ENCODE results near the gene LMBR1. TPM values are rescaled to one million over a fixed set of nuclear protein-coding genes. Genes with fewer than 3 reads are reported as not detected.

LMBR1 gene
- total and polyA plus RNA-seq, 2 of the 13 experiments (the other 11 are each of a cell fraction or from before 2014, with no cell fraction given): 20.9 to 39.6 TPM

DNA sequence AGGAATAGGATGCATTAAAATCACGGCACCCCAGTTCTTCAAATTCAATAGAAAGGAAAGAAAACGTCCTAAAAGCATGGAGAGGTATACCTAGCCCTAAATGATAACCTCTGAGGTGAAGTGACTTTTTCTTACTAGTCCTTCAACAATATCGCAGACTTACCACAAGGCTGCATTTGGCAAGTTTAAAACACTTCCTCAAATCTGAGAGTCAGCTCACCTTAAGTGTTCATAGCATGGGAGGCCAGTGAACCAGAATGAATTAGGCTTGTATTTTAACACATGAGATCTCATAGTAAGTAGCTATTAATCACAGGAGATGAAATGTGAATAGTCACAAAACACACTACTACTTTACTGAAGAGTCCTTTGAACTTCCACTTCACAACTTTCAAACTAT, 128.2 kb downstream of the LMBR1 start:
- H3K9me3 ChIP-seq (ENCODE audit: low read length): peaks cover 4% of the 10 kb centered on the region; the same call in 1 of the 2 replicates
- H3K79me2 ChIP-seq (ENCODE audit: insufficient read depth, low read length): no peaks in the 10 kb centered on the region
- 98% methylated on average over 3 of the region's 3 CpGs for WGBS (ENCODE audit: low lambda C conversion rate)
- peaks cover 0 to 10% of the 10 kb centered on the region in 2 experiments; a peak in 2 of 5 replicates for H3K36me3 ChIP-seq (replicated peaks in 1 of 2; ENCODE audit: control insufficient read depth in 1 of 2, insufficient read depth in 2 of 2, low read length in 2 of 2)
- CTCF ChIA-PET (ENCODE audit: low intra/inter-chr PET ratio, low total read pairs): interaction anchor here (1.5 kb wide), 1 partner anchor 115 kb away, joined by 9 read pairs; no protein-coding TSS in a partner anchor
- POLR2A ChIA-PET: no interaction called here
- peaks cover 14% of the 10 kb centered on the region for H3K4me1 ChIP-seq (ENCODE audit: insufficient read depth, low read length)
- no peak overlapping the region for H3K9ac ChIP-seq (ENCODE audit: insufficient read depth, low read depth, low read length)
- DNase-seq (ENCODE audit: low spot score): no peak
- no peak overlapping the region for H3K27ac ChIP-seq (ENCODE audit: extremely low read length, insufficient read depth, low read length)
- in situ Hi-C loops (cut with HindIII; ENCODE audit: extremely low pct_ligation_motif_present, low pct_unique_long_range_greater_than_20kb): loop anchor here (10.0 kb wide), 1 partner anchor 110 kb away; no protein-coding TSS in a partner anchor
- TF ChIP-seq ZNF503 (CRISPR knock-in tag; IDR thresholded peaks at IDR 0.05) (no peak), HNRNPL (IDR thresholded peaks at IDR 0.05; ENCODE audit: low read depth, low read length) (no peak), ZNF549 (CRISPR knock-in tag; IDR thresholded peaks at IDR 0.05) (no peak), ZSCAN20 (CRISPR knock-in tag; IDR thresholded peaks at IDR 0.05; ENCODE audit: borderline replicate concordance) (no peak)
- FAIRE-seq: no peak
- ATAC-seq: no peak
- H3K27me3 ChIP-seq (ENCODE audit: control insufficient read depth in 1 of 2, insufficient read depth in 2 of 2, low read length in 2 of 2): no peaks in the 10 kb centered on the region
- no peak overlapping the region for H3K4me3 ChIP-seq (replicated peaks in 1 of 3; ENCODE audit: insufficient read depth in 1 of 3, low read depth in 2 of 3, low read length in 3 of 3)
- no peaks in the 10 kb centered on the region for H4K20me1 ChIP-seq (ENCODE audit: insufficient read depth, low read length)
- H3K4me2 ChIP-seq (ENCODE audit: low read depth, low read length): no peak overlapping the region
- intact Hi-C loops (cut with micrococcal nuclease; ENCODE audit: unreplicated experiment): loop anchor here (1.0 to 5.0 kb wide), 4 partner anchors 97 to 290 kb away; no protein-coding TSS in a partner anchor
- BruUV-seq (replicated peaks): no TSS peak
- no peak overlapping the region for H2AFZ ChIP-seq (ENCODE audit: low read length)

DNA sequence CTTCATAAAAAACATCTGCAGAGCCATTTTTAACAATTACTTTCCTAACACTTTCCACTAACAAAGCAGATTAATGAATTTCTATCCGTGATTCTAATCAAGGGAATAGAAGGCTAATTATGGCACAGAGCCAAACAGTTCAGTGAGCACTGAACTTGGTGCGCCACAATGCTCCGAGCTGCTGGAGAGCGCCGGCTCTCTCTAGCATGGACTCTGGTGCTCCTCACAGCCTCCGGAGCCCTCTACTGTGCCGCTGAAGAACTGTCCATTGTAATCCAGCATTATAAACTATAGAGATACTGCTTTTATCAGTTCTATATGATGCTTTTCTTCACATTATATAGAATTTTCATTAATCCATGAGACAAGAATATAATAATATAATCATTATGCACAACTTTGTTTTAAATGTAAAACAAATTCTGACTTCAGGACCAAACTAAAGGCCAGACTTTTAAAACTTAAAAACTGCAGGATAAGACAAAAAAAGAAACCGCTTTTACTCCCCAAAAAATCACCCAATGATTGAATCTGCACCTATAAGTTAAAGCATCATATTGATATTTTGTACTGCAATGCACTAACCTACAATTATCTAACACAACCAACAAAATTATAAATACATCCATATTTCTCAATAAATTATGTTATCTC, 128.8 kb downstream of the LMBR1 start:
- H3K4me3 ChIP-seq (replicated peaks in 1 of 3; ENCODE audit: insufficient read depth in 1 of 3, low read depth in 2 of 3, low read length in 3 of 3): no peak overlapping the region
- DNase-seq (ENCODE audit: low spot score) (peak; percentile 68), FAIRE-seq (peak; percentile 87), ATAC-seq (peak; percentile 100)
- WGBS (ENCODE audit: low lambda C conversion rate): 16% methylated on average over 8 of the region's 8 CpGs
- H3K27me3 ChIP-seq (ENCODE audit: control insufficient read depth in 1 of 2, insufficient read depth in 2 of 2, low read length in 2 of 2): no peaks in the 10 kb centered on the region
- no peak overlapping the region for H2AFZ ChIP-seq (ENCODE audit: low read length)
- H3K79me2 ChIP-seq (ENCODE audit: insufficient read depth, low read length): no peaks in the 10 kb centered on the region
- BruUV-seq (replicated peaks): no TSS peak
- ChIA-PET POLR2A (no interaction called here), CTCF (ENCODE audit: low intra/inter-chr PET ratio, low total read pairs) (interaction anchor here (0.6 to 1.5 kb wide), 2 partner anchors 114 to 150 kb away, joined by 3 to 9 read pairs; no protein-coding TSS in a partner anchor)
- in situ Hi-C loops (cut with HindIII; ENCODE audit: extremely low pct_ligation_motif_present, low pct_unique_long_range_greater_than_20kb): loop anchor here (10.0 kb wide), 1 partner anchor 109 kb away; no protein-coding TSS in a partner anchor
- H3K9me3 ChIP-seq (ENCODE audit: low read length): peaks cover 7% of the 10 kb centered on the region; the same call in 1 of the 2 replicates
- no peaks in the 10 kb centered on the region for H4K20me1 ChIP-seq (ENCODE audit: insufficient read depth, low read length)
- H3K4me1 ChIP-seq (ENCODE audit: insufficient read depth, low read length): peaks cover 20% of the 10 kb centered on the region
- intact Hi-C loops (cut with micrococcal nuclease; ENCODE audit: unreplicated experiment): loop anchor here (1.0 to 5.0 kb wide), 4 partner anchors 97 to 290 kb away; no protein-coding TSS in a partner anchor
- peaks cover 0 to 11% of the 10 kb centered on the region in 2 experiments; a peak in 3 of 5 replicates for H3K36me3 ChIP-seq (replicated peaks in 1 of 2; ENCODE audit: control insufficient read depth in 1 of 2, insufficient read depth in 2 of 2, low read length in 2 of 2)
- no peak overlapping the region for H3K27ac ChIP-seq (ENCODE audit: extremely low read length, insufficient read depth, low read length)
- H3K4me2 ChIP-seq (ENCODE audit: low read depth, low read length): no peak overlapping the region
- H3K9ac ChIP-seq (ENCODE audit: insufficient read depth, low read depth, low read length): no peak overlapping the region
- TF ChIP-seq GATAD1 (CRISPR knock-in tag; IDR thresholded peaks at IDR 0.05) (no peak), MTF1 (CRISPR knock-in tag; IDR thresholded peaks at IDR 0.05) (no peak), ZSCAN5A (CRISPR knock-in tag; IDR thresholded peaks at IDR 0.05; ENCODE audit: borderline replicate concordance) (peak; percentile 30; the same call in 1 of the 2 replicates), ZNF331 (CRISPR knock-in tag; IDR thresholded peaks at IDR 0.05) (peak; percentile 31; the same call in 1 of the 2 replicates), KMT2B (CRISPR knock-in tag; IDR thresholded peaks at IDR 0.05) (no peak), ZBTB33 (CRISPR knock-in tag; IDR thresholded peaks at IDR 0.05) (peak; percentile 82), NR3C1 (CRISPR knock-in tag; IDR thresholded peaks at IDR 0.05) (no peak)

Measured in HepG2 (cell line).